Colonic mucosa (tissue), 4 donors: ENCODE data around the gene ADAT2. TPM values are rescaled to one million over a fixed set of nuclear protein-coding genes. Genes with fewer than 3 reads are reported as not detected.

ENCODE experiments used
- DNase-seq: peaks from one replicate; pipeline ENCODE4 v3.0.0-alpha.2; 2020
- H3K27ac ChIP-seq: fragments of 200-600 bp; one replicate; pipeline ENCODE4 v1.8.0; 2021
- H3K27me3 ChIP-seq: fragments of 200-600 bp; one replicate; pipeline ENCODE4 v1.8.0; 2021
- H3K36me3 ChIP-seq: fragments of 200-600 bp; one replicate; pipeline ENCODE4 v1.8.0; 2021
- H3K4me1 ChIP-seq: fragments of 200-600 bp; one replicate; pipeline ENCODE4 v1.8.0; 2021; ENCODE audit warnings: mild to moderate bottlenecking
- H3K4me3 ChIP-seq: fragments of 200-600 bp; one replicate; pipeline ENCODE4 v1.8.0; 2021
- H3K9ac ChIP-seq, 2 donors: one replicate each; pipeline ENCODE4 v1.7.0; 2013; ENCODE audit warnings: control low read depth in 2 of 2, low read depth in 2 of 2, low read length in 2 of 2
- H3K9me3 ChIP-seq: fragments of 200-600 bp; one replicate; pipeline ENCODE4 v1.8.0; 2021
- CTCF ChIP-seq: fragments of 200-600 bp; IDR thresholded peaks from one replicate; pipeline ENCODE4 v1.8.0; 2022; ENCODE audit warnings: antibody characterized with exemption, mild to moderate bottlenecking
- intact Hi-C: fragments of 100-400 bp; cut with DNase I; formaldehyde crosslinking; loops from one replicate; pipeline ENCODE4 v1.14.1; 2022
- total RNA-seq, 2 donors: library from RNA; stranded (reverse); fragmentation: NEBNext Ultra II Directional in 1 of 2; extraction: Animal tissue kit (Norgen Biotek cat#: 25700) in 1 of 2; gene quantifications; one replicate each; pipeline ENCODE4 v1.2.1, GENCODE V29; 2021
- donor health status: healthy.
- donor health status: DM: no; HTN: no; CAD: no.
- donor health status: DM: no; HTN: no; CAD: no.

Gene ADAT2
- total RNA-seq, 2 donors from 2014 or later: 4.6 to 5.7 TPM

- H3K9ac ChIP-seq: no peak overlapping the region
- no peak for TF ChIP-seq CTCF
- no peak for DNase-seq
- H3K4me3 ChIP-seq: no peak overlapping the region
- H3K27ac ChIP-seq: no peak overlapping the region
- H3K36me3 ChIP-seq: no peaks in the 10 kb centered on the region
- intact Hi-C loops: no loop called here
- no peaks in the 10 kb centered on the region for H3K9me3 ChIP-seq
- H3K4me1 ChIP-seq: no peaks in the 10 kb centered on the region
- H3K27me3 ChIP-seq: no peaks in the 10 kb centered on the region
Observed at GRCh38 chr6:143376861-143377260, 73.6 kb downstream of the ADAT2 start.

GRCh38 chr6:143376375-143376774 is 74.1 kb downstream of the ADAT2 start:
- no peaks in the 10 kb centered on the region for H3K4me1 ChIP-seq
- no peak overlapping the region for H3K27ac ChIP-seq
- intact Hi-C loops: no loop called here
- H3K9ac ChIP-seq: no peak overlapping the region
- no peaks in the 10 kb centered on the region for H3K9me3 ChIP-seq
- no peak for DNase-seq
- no peaks in the 10 kb centered on the region for H3K36me3 ChIP-seq
- TF ChIP-seq CTCF: no peak
- H3K27me3 ChIP-seq: no peaks in the 10 kb centered on the region
- no peak overlapping the region for H3K4me3 ChIP-seq

- no peak for TF ChIP-seq CTCF
- no peaks in the 10 kb centered on the region for H3K36me3 ChIP-seq
- no peaks in the 10 kb centered on the region for H3K4me1 ChIP-seq
- no peak for DNase-seq
- no peaks in the 10 kb centered on the region for H3K27me3 ChIP-seq
- H3K9ac ChIP-seq: no peak overlapping the region
- no peaks in the 10 kb centered on the region for H3K9me3 ChIP-seq
- no peak overlapping the region for H3K4me3 ChIP-seq
- intact Hi-C loops: no loop called here
- no peak overlapping the region for H3K27ac ChIP-seq
Observed at GRCh38 chr6:143375022-143375585, 75.4 kb downstream of the ADAT2 start.

GRCh38 chr6:143374014-143374413 is 76.5 kb downstream of the ADAT2 start:
- no peaks in the 10 kb centered on the region for H3K4me1 ChIP-seq
- no peak overlapping the region for H3K4me3 ChIP-seq
- H3K9me3 ChIP-seq: no peaks in the 10 kb centered on the region
- no peaks in the 10 kb centered on the region for H3K27me3 ChIP-seq
- H3K36me3 ChIP-seq: no peaks in the 10 kb centered on the region
- H3K9ac ChIP-seq: no peak overlapping the region
- no peak for TF ChIP-seq CTCF
- no peak overlapping the region for H3K27ac ChIP-seq
- DNase-seq: no peak
- intact Hi-C loops: no loop called here

Other genes with a start within 250 kb of the ADAT2 start
- gene PEX3, start 110 bp upstream of the ADAT2 start, total RNA-seq: 10 to 100 TPM in 1 of 2 donors, 1 to 10 TPM in 1; 9.1 to 11.1 TPM
- 10 to 100 TPM; 72.2 to 93.1 TPM for gene FUCA2, start 61.0 kb upstream of the ADAT2 start, total RNA-seq
- 10 to 100 TPM; 42.5 to 46.9 TPM for gene PHACTR2, start 227.3 kb upstream of the ADAT2 start, total RNA-seq